GM04503 (cell line): ENCODE data around the gene CALHM6.
A peak's percentile ranks its signal among the peaks of the same experiment; 100 is the strongest.

Source experiments
- DNase-seq: peaks from one replicate; pipeline ENCODE4 v3.0.0-alpha.2; 2012; ENCODE audit warnings: low read depth

Gene CALHM6

DNA sequence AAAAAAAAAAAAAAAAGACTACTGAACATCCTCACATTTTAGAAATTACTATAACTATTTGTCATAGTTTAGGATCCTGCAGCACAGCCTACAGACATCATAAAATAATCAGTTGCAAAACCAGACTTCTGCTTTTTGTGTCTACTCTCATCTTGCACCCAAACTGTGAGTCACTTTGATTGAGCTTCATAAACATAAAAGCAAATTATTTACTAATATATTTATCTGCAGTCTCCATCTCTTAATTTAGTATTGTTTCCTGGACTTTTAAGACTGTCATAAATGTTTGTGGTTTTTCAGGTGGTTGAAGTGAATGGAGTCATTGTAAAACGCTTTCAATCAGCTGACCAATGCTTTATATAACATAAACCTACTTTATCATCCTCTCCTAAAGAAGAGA, 14.8 kb upstream of the CALHM6 start:
- DNase-seq, result no peak

DNA sequence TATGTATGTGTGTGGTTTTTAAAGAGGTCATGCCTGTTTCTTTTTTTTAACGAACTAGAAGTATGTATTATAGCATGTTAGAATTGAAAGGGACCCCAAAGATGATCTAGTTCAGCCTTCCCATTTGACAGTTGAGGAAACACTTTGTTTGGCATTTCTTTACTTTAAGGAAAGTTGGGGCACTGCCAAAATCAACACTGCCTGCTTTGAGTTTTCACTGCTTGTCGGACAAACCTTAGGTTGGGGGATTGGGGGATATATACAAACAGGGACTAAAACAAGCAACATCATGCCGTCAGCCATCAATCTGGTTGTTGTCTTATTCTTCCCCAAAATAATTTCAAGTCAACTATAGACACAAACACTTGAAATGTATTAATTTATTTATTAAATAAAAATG, 14.1 kb upstream of the CALHM6 start:
- no peak for DNase-seq

DNA sequence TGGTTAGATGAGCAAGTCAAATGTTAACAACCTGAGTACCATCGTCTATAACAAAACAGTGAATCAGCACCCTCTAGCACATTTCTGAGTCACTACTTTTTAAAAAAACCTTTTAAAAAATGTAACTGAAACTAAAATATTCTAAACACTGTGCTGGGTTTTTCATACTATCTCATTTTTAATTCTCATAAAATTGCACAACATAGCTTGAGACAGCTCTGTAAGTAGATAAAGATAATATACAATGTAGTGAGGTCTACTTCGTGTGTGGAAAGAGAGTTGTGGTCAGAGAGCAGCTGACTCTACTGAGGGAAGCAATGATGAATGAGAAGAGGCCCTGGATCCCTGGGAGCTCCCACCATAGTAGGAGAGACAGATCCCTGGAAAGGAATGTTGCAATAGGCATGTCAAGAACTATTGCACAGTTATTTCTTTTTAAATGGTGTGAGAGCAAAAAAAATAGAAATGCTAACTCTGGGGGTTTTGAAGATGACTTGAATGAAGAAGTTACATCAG, 13.6 kb upstream of the CALHM6 start:
- DNase-seq, result peak; percentile 97

DNA sequence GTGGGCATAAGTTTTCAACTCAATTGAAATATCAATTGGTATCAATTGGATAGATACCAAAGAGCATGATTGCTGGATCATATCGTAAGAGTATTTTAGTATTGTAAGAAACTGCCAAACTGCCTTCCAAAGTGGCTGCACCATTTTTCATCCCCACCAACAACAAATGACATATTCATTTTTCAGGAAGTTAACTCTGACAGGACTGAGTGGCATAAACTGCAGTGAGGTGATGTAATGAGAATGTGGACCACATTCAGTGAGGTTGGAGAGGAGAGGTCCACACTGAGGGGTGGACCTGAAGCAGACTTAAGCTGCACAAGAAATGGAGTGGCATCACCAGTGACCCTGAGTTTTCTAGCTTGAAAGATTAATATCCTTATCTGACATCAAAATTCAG, 11.6 kb upstream of the CALHM6 start:
- no peak for DNase-seq

DNA sequence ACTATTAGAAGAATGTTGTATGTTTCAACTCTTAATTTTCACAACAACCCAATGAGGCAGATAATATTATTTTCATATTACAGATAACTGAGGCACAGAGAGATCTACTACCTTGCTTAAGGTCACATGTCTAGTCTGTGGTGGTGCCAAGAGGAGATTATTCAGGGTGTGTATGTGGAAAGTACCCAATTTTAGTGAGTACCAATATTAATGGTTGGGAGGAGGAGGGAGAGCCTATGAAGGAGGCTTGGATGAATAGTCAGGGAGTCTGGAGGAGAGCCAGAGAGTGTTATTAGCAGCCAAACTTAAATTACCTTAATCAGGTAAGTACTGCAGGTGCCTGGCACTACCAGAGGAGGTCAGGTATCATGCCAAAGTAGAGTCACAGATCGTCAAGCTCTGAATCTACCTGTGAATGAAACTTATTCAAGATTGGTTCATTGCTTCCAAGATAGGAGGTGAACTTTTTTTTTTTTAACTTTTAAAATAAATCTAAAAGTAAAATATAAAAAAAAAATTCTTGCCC, 10.9 kb upstream of the CALHM6 start:
- no peak for DNase-seq

DNA sequence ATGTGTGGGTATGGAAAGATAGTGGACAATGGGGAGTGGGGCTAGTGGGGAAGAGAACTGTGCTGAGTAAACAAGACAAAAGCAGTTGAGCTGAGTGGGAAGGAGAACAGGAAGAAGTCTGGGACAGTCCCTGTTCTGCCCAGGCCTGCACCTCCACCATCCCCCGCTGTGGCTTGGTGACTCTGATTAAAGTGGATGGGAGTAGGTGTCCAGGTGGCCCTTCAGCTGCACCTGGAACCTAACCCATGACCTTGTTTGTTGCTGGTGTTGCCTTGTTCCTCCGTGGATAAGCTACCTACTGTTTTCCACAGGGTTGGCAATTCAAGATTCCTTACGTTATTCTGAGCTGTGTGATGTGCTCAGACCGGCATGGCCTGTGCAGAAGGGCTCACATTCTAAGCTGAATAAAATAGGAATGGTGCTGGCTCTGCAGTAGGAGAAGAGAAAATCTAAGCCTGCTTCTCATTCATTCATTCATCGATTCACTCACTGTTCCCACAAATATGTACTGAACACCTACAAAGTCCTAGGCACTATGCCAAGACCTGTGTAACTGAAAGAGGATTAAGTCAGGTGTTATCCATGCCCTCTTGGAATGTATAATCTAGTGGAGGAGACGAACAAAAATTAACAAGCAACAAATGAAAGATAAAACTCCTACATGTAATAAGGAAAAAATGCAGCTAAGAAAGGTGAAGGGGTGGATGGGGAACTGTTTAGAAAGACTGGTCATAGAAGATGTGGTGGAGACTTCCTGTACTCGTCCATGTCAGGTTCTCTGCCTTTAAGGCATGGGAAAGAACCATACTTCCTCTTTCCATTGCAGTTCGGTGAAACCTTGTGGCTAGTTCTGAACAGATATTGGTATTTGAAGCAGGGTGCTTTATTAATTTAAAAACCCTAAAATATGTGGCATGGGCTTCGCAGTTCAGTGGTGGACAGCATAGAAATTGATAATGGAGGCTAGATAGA, 10.1 kb upstream of the CALHM6 start:
- DNase-seq, result no peak

DNA sequence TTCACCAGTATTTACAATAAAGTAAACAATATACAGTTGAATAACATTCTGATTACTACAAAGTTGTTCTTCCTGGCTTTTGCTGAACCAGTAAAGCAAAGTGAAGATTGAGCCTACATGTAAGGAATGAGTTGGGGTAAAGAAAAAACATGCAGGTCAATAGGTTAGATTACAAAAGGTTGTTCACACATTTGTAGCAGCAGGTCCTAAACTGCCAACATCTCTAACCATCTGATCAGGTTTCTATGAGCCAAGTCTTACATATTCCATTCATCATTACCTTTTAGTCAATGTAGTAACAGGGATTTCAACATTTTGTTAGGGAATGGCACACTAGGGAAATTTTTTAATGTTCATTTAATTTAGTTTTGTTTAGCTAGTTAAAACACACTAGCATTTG, 9.3 kb upstream of the CALHM6 start:
- no peak for DNase-seq

DNA sequence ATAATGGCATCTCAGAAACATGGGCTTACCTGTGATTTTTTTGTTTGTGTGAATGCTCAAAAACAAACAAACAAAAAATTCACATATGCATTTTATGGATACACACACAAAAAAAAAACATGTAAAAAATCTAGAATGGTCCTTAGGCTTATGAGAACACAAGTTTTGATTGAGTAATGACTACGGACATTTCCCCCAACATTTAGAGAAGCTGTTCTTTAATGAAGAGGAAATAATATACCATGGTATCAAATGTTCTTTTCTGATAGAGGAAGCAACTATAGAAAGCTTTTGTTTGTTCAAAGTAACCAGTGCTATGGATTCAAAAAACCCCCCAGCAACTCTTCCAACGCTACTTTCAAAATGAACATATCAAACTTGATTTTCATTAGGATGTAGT, 8.6 kb upstream of the CALHM6 start:
- no peak for DNase-seq

DNA sequence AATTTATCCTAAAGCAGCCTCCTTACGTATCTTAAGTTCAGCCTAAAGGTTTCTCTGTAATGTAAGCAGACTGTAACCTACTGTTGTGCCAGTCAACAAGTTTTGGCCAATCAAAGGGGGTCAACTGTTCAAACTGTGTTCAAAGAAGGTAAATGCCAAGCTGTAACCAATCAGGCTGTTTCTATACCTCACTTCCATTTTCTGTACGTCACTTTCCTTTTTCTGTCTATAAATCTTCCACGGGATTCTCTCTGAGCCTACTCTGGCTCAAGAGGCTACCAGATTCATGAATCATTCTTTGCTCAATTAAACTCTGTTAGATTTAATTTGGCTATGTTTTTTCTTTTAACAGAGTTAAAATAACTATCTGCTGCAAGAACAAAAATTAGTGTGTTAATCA, 5.1 kb upstream of the CALHM6 start:
- no peak for DNase-seq

DNA sequence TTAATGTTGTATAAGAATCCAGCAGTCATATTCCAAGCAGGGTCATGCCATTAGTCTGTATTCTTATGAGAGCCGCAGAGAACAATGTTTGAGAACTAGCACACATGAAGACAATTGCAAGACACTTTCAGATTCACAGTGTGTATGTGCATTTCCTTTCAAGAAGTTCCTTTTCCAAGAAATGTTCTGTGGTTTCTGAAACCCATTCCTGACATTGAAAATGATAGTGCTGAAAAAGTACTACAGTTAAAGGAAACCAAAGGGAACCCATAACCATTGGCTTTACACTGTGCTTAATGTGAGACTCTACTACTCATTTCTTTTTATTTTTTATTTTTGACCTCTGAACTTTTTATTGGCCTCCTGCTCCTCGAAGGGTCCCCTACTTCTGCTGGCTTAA, 4.2 kb upstream of the CALHM6 start:
- DNase-seq, result no peak

DNA sequence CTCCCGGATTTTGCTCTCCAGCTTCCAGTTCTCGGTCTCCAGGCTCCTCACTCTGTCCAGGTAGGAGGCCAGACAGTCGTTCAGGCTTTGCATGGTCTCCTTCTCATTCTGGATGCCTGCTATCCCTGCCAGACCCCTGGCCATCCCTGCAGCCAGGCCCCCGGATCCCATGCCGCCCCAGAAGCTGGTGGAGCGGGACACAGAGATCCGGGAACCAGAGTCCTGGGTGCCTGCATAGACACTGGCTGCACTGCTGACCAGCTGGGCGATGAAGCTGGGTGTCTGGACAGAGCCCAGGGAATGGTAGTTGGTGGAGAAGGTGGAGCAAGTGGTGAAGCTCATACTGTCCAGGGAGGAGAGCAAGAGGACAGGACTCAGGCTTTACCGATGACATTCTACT, 2.9 kb upstream of the CALHM6 start:
- DNase-seq, result no peak

DNA sequence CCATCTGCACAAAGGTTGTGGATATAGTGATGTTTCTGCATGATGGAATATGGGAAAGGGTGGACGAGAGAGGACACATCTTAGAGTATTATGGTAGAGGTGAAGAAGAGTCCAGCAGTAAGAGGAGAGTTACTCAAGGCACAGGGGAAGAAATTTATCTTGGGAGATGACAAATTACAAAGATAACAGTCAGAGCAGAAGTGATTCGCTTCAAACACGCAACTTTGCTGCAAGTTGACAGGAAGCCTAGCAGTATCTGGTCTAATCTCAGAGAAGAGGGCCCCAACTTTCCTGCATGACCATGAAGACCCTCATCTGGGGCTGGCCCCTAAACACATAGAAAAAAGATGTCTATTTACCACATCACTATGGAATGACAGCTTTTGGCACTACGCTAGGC, 1.2 kb upstream of the CALHM6 start:
- no peak for DNase-seq

DNA sequence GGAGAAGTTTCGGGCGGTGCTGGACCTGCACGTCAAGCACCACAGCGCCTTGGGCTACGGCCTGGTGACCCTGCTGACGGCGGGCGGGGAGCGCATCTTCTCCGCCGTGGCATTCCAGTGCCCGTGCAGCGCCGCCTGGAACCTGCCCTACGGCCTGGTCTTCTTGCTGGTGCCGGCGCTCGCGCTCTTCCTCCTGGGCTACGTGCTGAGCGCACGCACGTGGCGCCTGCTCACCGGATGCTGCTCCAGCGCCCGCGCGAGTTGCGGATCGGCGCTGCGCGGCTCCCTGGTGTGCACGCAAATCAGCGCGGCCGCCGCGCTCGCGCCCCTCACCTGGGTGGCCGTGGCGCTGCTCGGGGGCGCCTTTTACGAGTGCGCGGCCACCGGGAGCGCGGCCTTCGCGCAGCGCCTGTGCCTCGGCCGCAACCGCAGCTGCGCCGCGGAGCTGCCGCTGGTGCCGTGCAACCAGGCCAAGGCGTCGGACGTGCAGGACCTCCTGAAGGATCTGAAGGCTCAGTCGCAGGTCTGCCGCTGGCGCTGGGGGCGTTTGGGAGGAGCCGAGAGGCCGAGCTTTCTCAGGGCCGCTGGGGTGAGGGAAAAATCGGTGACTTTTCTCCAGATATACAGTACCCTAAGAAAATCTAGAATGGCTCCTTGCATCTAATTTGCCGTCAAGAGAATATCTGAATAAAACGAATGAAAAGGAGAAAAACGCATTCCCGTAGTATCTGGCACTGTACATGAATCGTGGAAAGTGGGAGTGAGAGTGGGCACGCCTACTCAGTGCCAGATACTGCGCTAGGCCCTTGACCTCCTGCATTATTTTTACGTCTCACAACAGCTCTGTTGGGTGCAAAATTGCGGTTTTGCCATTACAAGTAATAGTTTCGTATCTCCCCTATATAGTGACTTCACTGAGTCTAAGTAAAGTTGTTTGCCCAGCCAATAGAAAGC, 1.0 kb downstream of the CALHM6 start:
- no peak for DNase-seq

DNA sequence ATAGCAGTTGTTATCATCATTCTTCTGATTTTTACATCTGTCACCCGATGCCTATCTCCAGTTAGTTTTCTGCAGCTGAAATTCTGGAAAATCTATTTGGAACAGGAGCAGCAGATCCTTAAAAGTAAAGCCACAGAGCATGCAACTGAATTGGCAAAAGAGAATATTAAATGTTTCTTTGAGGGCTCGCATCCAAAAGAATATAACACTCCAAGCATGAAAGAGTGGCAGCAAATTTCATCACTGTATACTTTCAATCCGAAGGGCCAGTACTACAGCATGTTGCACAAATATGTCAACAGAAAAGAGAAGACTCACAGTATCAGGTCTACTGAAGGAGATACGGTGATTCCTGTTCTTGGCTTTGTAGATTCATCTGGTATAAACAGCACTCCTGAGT, 2.1 kb downstream of the CALHM6 start:
- no peak for DNase-seq

DNA sequence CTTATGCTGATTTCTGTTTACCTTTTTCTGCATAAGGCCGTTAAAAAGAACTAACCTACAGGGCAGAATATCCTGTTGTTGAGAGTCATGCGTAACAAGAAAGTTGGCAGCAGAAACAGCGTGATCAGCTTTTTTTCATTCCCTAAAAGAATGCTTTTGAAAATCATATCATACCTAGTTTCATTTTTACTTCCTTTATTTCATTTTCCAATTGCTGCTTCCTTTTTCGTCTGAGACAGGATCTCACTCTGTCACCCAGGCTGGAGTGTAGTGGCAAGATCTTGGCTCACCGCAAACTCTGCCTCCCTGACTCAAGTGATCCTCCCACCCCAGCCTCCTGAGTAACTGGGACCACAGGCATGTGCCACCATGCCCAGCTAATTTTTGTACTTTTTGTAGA, 4.1 kb downstream of the CALHM6 start:
- no peak for DNase-seq

DNA sequence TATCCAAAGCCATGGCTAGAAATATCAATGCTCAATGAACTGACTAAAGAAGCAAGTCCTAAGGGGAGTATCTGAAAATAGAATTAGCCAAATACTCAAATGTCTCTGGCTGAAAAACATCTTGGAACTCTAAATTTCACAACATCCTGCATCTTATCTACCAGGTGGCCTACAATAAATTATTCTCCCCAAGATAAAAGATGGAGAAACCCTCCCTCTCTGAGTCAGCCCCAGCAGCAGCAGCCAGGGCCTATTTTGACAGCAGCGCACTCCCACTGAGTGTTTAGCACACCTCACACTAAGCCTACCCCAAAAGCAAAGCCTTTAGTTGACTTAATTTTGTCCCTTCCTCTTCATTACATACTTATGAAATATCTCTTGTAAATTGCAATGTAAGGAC, 5.9 kb downstream of the CALHM6 start:
- DNase-seq, result no peak

DNA sequence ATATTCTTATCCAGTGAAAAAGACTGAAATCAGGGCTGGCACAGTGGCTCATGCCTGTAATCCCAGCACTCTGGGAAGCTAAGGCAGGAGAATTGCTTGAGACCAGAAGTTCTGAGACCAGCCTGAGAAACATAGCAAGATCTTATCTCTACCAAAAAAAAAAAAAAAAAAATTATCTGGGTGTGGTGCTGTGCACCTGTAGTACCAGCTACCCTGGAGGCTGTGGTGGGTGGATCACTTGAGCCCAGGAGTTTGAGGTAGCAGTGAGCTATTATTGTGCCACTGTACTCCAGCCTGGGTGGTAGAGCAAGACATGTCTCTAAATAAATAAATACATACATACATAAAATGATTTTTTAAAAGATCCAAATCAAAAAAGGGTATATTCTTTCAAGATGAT, 6.3 kb downstream of the CALHM6 start:
- DNase-seq, result no peak

DNA sequence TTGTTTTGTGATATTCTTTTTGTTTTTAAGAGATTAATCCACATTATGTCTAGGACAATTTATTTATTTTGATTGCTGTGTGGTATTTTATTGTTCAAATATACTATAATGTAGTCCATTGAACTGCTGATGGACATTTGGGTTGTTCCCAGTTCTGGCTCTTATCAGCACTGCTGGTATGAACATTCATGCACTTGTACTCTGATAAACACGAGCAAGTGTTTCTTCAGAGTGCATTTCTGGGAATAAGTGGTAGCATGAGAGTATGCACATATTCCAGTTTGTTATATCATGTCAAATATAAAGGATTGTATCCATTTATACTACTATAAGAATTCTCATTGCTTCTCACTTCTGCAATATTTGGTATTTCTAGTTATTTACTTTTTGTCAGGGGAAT, 7.1 kb downstream of the CALHM6 start:
- DNase-seq, result no peak

DNA sequence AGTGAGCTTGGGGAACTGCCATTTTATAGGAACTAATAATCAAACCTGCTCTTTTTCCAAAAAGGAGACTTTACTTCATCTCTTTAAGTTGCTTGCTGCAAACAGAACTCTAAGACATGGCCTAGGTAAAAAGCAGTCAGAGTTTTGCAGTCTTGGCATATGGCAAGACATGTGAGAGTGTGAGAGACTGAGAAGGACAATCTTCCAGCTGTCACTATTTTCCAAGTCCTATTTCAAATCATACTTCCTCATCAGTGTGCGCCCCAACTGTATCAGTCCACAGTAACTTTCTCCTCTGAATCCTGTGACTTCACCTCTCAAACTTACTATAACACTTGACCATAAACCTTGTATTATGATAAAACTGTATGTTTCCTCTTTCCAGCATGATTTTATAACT, 10.4 kb downstream of the CALHM6 start:
- DNase-seq, result no peak

DNA sequence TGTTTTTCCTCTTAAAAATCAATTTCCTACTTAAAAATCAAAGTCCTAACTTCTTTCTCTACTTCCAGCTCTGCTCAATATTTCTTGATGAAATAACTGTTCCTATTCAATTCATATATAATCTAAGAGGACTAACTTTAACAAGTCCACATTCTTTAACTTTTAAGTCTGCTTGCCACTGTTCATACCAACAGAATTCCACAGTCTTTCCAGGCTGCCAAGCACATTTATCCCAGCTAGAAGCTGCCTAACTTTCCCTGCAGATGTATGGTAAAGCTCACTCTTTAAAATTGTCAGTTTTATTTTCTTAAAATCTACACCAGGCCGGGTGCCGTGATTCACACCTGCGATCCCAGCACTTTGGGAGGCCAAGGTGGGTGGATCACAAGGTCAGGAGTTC, 11.5 kb downstream of the CALHM6 start:
- DNase-seq, result no peak

DNA sequence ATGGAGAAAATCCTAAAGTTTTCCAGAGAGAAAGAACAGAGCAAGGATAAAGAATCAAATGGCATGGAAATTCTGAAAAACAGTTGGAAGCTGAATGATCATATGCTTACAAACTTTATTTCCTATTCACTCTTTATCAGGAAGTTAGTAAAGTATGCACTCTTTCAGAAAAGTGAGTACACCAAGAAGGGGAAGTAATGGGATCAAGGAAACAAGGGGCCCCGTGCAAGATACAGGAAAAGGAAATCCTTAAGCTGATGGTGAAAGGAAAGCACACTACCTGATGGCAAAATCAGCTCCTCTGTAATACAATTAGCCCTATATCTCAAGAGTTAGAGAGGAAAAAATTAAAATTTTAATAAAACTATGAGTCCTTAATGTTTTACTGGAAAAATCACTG, 14.0 kb downstream of the CALHM6 start:
- DNase-seq, result no peak

DNA sequence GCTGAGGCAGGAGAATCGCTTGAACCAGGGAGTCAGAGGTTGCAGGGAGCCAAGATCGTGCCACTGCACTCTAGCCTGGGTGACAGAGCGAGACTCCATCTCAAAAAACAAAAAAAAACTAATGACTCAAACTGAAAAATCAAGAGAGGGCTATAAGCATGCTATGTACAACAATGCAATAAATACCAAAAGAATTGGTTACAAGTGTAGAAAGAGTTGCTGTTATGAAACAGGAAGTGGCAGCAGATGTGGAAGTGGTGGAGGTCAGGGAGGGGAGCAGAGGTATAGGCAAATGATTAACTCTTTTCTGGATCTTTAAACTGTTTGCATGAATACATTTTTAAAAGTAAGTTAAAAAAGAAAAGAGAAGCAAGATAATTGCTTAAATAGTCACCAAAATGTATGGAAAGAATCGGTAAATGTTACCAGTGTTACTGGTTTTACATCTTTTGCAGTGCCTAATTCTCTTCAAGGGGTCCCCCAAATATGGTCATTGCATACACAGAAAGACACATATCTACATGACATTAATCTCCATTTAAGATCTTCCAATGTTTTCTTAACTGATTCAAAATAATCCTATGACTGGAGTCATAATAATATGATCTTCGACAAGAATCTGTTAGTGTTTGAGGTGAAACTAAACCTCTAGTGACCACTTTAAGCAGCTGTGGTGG, 15.0 kb downstream of the CALHM6 start:
- no peak for DNase-seq
